Activated naive CD4-positive, alpha-beta T cell treated with anti-CD3 and anti-CD28 coated beads, Interleukin-2, amount 50 U/mL, for 24 hours (primary cell): ENCODE data around the gene MAJIN.

Experiments
- H3K27ac Mint-ChIP-seq: one replicate; pipeline ENCODE4 v1.8.0; 2021; ENCODE audit warnings: mild to moderate bottlenecking, mixed read lengths
- H3K27me3 Mint-ChIP-seq: one replicate; pipeline ENCODE4 v1.8.0; 2021; ENCODE audit warnings: mixed read lengths
- H3K36me3 Mint-ChIP-seq: one replicate; pipeline ENCODE4 v1.8.0; 2021; ENCODE audit warnings: mixed read lengths
- H3K4me1 Mint-ChIP-seq: one replicate; pipeline ENCODE4 v1.8.0; 2021; ENCODE audit warnings: mixed read lengths
- H3K4me3 Mint-ChIP-seq: one replicate; pipeline ENCODE4 v1.8.0; 2021; ENCODE audit warnings: mild to moderate bottlenecking, mixed read lengths
- H3K9me3 Mint-ChIP-seq: one replicate; pipeline ENCODE4 v1.8.0; 2021; ENCODE audit warnings: mixed read lengths

The MAJIN gene

GRCh38 chr11:64926689-64927088 lies 45.2 kb downstream of the MAJIN start:
- peaks cover 2% of the 10 kb centered on the region for H3K36me3 Mint-ChIP-seq
- no peak overlapping the region for H3K27ac Mint-ChIP-seq
- no peaks in the 10 kb centered on the region for H3K9me3 Mint-ChIP-seq
- no peaks in the 10 kb centered on the region for H3K27me3 Mint-ChIP-seq
- H3K4me3 Mint-ChIP-seq, result no peak overlapping the region
- peaks cover 17% of the 10 kb centered on the region for H3K4me1 Mint-ChIP-seq

- no peaks in the 10 kb centered on the region for H3K9me3 Mint-ChIP-seq
- no peaks in the 10 kb centered on the region for H3K27me3 Mint-ChIP-seq
- H3K4me3 Mint-ChIP-seq, result peak overlapping the region; percentile 97
- H3K36me3 Mint-ChIP-seq, result peaks cover 2% of the 10 kb centered on the region
- H3K4me1 Mint-ChIP-seq, result peaks cover 17% of the 10 kb centered on the region
- no peak overlapping the region for H3K27ac Mint-ChIP-seq
These were observed 46.1 kb downstream of the MAJIN start for GRCh38 chr11:64925536-64926436.

GRCh38 chr11:64924910-64925284 lies 47.0 kb downstream of the MAJIN start:
- Mint-ChIP-seq H3K36me3 (no peaks in the 10 kb centered on the region), H3K4me1 (peaks cover 17% of the 10 kb centered on the region), H3K27me3 (no peaks in the 10 kb centered on the region), H3K9me3 (no peaks in the 10 kb centered on the region), H3K27ac (peak overlapping the region; percentile 62), H3K4me3 (peak overlapping the region; percentile 97)

GRCh38 chr11:64923944-64924909 lies 47.7 kb downstream of the MAJIN start, which contains the start of gene PPP2R5B:
Gene PPP2R5B, plus strand, starts transcription at chr11:64924689. Its CDS starts 1,046 bp downstream, at chr11:64925735.
- Mint-ChIP-seq H3K4me3 (peak within 1 kb of the TSS; percentile 97), H3K27me3 (no peaks in the 10 kb centered on the region), H3K27ac (peak within 1 kb of the TSS; percentile 98), H3K9me3 (no peaks in the 10 kb centered on the region), H3K4me1 (peaks cover 17% of the 10 kb centered on the region), H3K36me3 (no peaks in the 10 kb centered on the region)

GRCh38 chr11:64923151-64923661 lies 48.7 kb downstream of the MAJIN start:
- Mint-ChIP-seq H3K27me3 (no peaks in the 10 kb centered on the region), H3K36me3 (no peaks in the 10 kb centered on the region), H3K4me3 (no peak overlapping the region), H3K27ac (no peak overlapping the region), H3K4me1 (peaks cover 17% of the 10 kb centered on the region), H3K9me3 (no peaks in the 10 kb centered on the region)

- no peak overlapping the region for H3K4me3 Mint-ChIP-seq
- no peaks in the 10 kb centered on the region for H3K27me3 Mint-ChIP-seq
- peaks cover 28% of the 10 kb centered on the region for H3K4me1 Mint-ChIP-seq
- no peaks in the 10 kb centered on the region for H3K9me3 Mint-ChIP-seq
- no peaks in the 10 kb centered on the region for H3K36me3 Mint-ChIP-seq
- H3K27ac Mint-ChIP-seq, result no peak overlapping the region
These were observed 50.5 kb downstream of the MAJIN start for GRCh38 chr11:64921384-64921783.

- no peaks in the 10 kb centered on the region for H3K9me3 Mint-ChIP-seq
- H3K27me3 Mint-ChIP-seq, result no peaks in the 10 kb centered on the region
- H3K27ac Mint-ChIP-seq, result no peak overlapping the region
- no peak overlapping the region for H3K4me3 Mint-ChIP-seq
- H3K36me3 Mint-ChIP-seq, result no peaks in the 10 kb centered on the region
- peaks cover 35% of the 10 kb centered on the region for H3K4me1 Mint-ChIP-seq
These were observed 51.8 kb downstream of the MAJIN start for GRCh38 chr11:64920124-64920523.

- no peaks in the 10 kb centered on the region for H3K27me3 Mint-ChIP-seq
- H3K9me3 Mint-ChIP-seq, result no peaks in the 10 kb centered on the region
- H3K4me3 Mint-ChIP-seq, result no peak overlapping the region
- no peak overlapping the region for H3K27ac Mint-ChIP-seq
- no peaks in the 10 kb centered on the region for H3K36me3 Mint-ChIP-seq
- peaks cover 32% of the 10 kb centered on the region for H3K4me1 Mint-ChIP-seq
These were observed 52.3 kb downstream of the MAJIN start for GRCh38 chr11:64919627-64920026.

- no peaks in the 10 kb centered on the region for H3K36me3 Mint-ChIP-seq
- H3K4me1 Mint-ChIP-seq, result peaks cover 26% of the 10 kb centered on the region
- peak overlapping the region; percentile 84 for H3K27ac Mint-ChIP-seq
- no peaks in the 10 kb centered on the region for H3K27me3 Mint-ChIP-seq
- no peaks in the 10 kb centered on the region for H3K9me3 Mint-ChIP-seq
- H3K4me3 Mint-ChIP-seq, result peak overlapping the region; percentile 92
These were observed 53.9 kb downstream of the MAJIN start for GRCh38 chr11:64918017-64918416.

GRCh38 chr11:64917663-64917995 lies 54.3 kb downstream of the MAJIN start:
- Mint-ChIP-seq H3K36me3 (no peaks in the 10 kb centered on the region), H3K27ac (peak overlapping the region; percentile 84), H3K4me3 (peak overlapping the region; percentile 92), H3K4me1 (peaks cover 26% of the 10 kb centered on the region), H3K27me3 (no peaks in the 10 kb centered on the region), H3K9me3 (no peaks in the 10 kb centered on the region)

- Mint-ChIP-seq H3K9me3 (no peaks in the 10 kb centered on the region), H3K27me3 (no peaks in the 10 kb centered on the region), H3K4me1 (peaks cover 26% of the 10 kb centered on the region), H3K4me3 (peak within 1 kb of the TSS; percentile 92), H3K27ac (peak within 1 kb of the TSS; percentile 90), H3K36me3 (no peaks in the 10 kb centered on the region)
These were observed 54.9 kb downstream of the MAJIN start, which contains the start of gene ATG2A for GRCh38 chr11:64916775-64917662. Gene ATG2A, minus strand, starts transcription at chr11:64917209. Its CDS starts 74 bp downstream, at chr11:64917135.

GRCh38 chr11:64916040-64916774 lies 55.7 kb downstream of the MAJIN start:
- peak overlapping the region; percentile 92 for H3K4me3 Mint-ChIP-seq
- H3K9me3 Mint-ChIP-seq, result no peaks in the 10 kb centered on the region
- peaks cover 5% of the 10 kb centered on the region for H3K36me3 Mint-ChIP-seq
- no peaks in the 10 kb centered on the region for H3K27me3 Mint-ChIP-seq
- H3K4me1 Mint-ChIP-seq, result peaks cover 26% of the 10 kb centered on the region
- H3K27ac Mint-ChIP-seq, result peak overlapping the region; percentile 90

GRCh38 chr11:64915376-64915887 lies 56.5 kb downstream of the MAJIN start:
- H3K4me3 Mint-ChIP-seq, result peak overlapping the region; percentile 92
- H3K27ac Mint-ChIP-seq, result no peak overlapping the region
- peaks cover 26% of the 10 kb centered on the region for H3K4me1 Mint-ChIP-seq
- H3K9me3 Mint-ChIP-seq, result no peaks in the 10 kb centered on the region
- peaks cover 5% of the 10 kb centered on the region for H3K36me3 Mint-ChIP-seq
- H3K27me3 Mint-ChIP-seq, result no peaks in the 10 kb centered on the region

- H3K27me3 Mint-ChIP-seq, result no peaks in the 10 kb centered on the region
- peaks cover 5% of the 10 kb centered on the region for H3K36me3 Mint-ChIP-seq
- H3K9me3 Mint-ChIP-seq, result no peaks in the 10 kb centered on the region
These were observed 57.8 kb downstream of the MAJIN start for GRCh38 chr11:64914123-64914522.

More at GRCh38 chr11:64914123-64914522, 57.8 kb downstream of the MAJIN start:
- Mint-ChIP-seq H3K27ac (no peak overlapping the region), H3K4me3 (no peak overlapping the region), H3K4me1 (peaks cover 26% of the 10 kb centered on the region)
